GM23338 (cell line): ENCODE results near the gene IL26. TPM values are rescaled to one million over a fixed set of nuclear protein-coding genes. Genes with fewer than 3 reads are reported as not detected.

Experiments
- ATAC-seq: fragments of 200-7000 bp; cut with Tn5 transposase; 3 replicates; pipeline ENCODE4 v1.9.1; 2020
- DNase-seq: peaks from one replicate; pipeline ENCODE4 v3.0.0-alpha.2; 2015; ENCODE audit warnings: low spot score
- H2AFZ ChIP-seq: fragments of 200-600 bp; sonication (generic); 2 replicates; pipeline ENCODE4 v1.8.0; 2016; ENCODE audit warnings: antibody characterized with exemption, mild to moderate bottlenecking, moderate library complexity
- H3F3A ChIP-seq: fragments of 200-600 bp; sonication (generic); replicated peaks from 2 replicates; pipeline ENCODE4 v1.8.0; 2017; ENCODE audit warnings: antibody characterized with exemption, mixed run types, low read depth
- H3K27ac ChIP-seq: fragments of 200-600 bp; sonication (generic); 2 replicates; pipeline ENCODE4 v1.6.1; 2016; ENCODE audit warnings: low read depth
- H3K27me3 ChIP-seq: fragments of 200-600 bp; sonication (generic); 2 replicates; pipeline ENCODE4 v1.8.0; 2016; ENCODE audit warnings: mild to moderate bottlenecking, mixed run types, moderate library complexity; ENCODE audit not compliant: insufficient read depth
- H3K36me3 ChIP-seq: fragments of 200-600 bp; sonication (generic); 2 replicates; pipeline ENCODE4 v1.8.0; 2016; ENCODE audit warnings: mild to moderate bottlenecking; ENCODE audit not compliant: insufficient read depth
- H3K4me1 ChIP-seq: fragments of 200-600 bp; sonication (generic); 2 replicates; pipeline ENCODE4 v1.8.0; 2016; ENCODE audit warnings: mild to moderate bottlenecking, moderate library complexity; ENCODE audit not compliant: insufficient read depth
- H3K4me2 ChIP-seq: fragments of 200-600 bp; sonication (generic); 2 replicates; pipeline ENCODE4 v1.7.1; 2017; ENCODE audit warnings: mixed run types
- H3K4me3 ChIP-seq: fragments of 200-600 bp; sonication (generic); 2 replicates; pipeline ENCODE4 v1.6.1; 2016; ENCODE audit warnings: mixed run types
- H3K79me2 ChIP-seq: fragments of 200-600 bp; sonication (generic); replicated peaks from 2 replicates; pipeline ENCODE4 v1.8.0; 2017; ENCODE audit warnings: mild to moderate bottlenecking; ENCODE audit not compliant: insufficient read depth
- H3K9me2 ChIP-seq: fragments of 200-600 bp; sonication (generic); 2 replicates; pipeline ENCODE4 v1.8.0; 2017; ENCODE audit not compliant: insufficient read depth
- H4K20me1 ChIP-seq: fragments of 200-600 bp; sonication (generic); replicated peaks from 2 replicates; pipeline ENCODE4 v1.8.0; 2017; ENCODE audit warnings: mild to moderate bottlenecking; ENCODE audit not compliant: insufficient read depth
- H3K27ac Mint-ChIP-seq: 2 replicates; pipeline ENCODE4 v1.8.0; 2020; ENCODE audit warnings: inconsistent platforms, mild to moderate bottlenecking, moderate library complexity, mixed read lengths
- H3K27me3 Mint-ChIP-seq: 3 replicates; pipeline ENCODE4 v1.8.0; 2022; ENCODE audit warnings: low read depth, mild to moderate bottlenecking, moderate library complexity, mixed read lengths, inconsistent platforms; ENCODE audit not compliant: insufficient read depth, poor library complexity
- H3K36me3 Mint-ChIP-seq: 3 replicates; pipeline ENCODE4 v1.8.0; 2021; ENCODE audit warnings: low read depth, mild to moderate bottlenecking, inconsistent platforms, moderate library complexity, mixed read lengths
- H3K4me1 Mint-ChIP-seq: 3 replicates; pipeline ENCODE4 v1.8.0; 2020; ENCODE audit warnings: mild to moderate bottlenecking, inconsistent platforms, mixed read lengths
- H3K4me3 Mint-ChIP-seq: 3 replicates; pipeline ENCODE4 v1.8.0; 2021; ENCODE audit warnings: moderate library complexity, mild to moderate bottlenecking, inconsistent platforms, mixed read lengths
- H3K9me3 Mint-ChIP-seq: 3 replicates; pipeline ENCODE4 v1.8.0; 2020; ENCODE audit warnings: moderate library complexity, mild to moderate bottlenecking, inconsistent platforms, mixed read lengths
- EZH2 ChIP-seq: fragments of 200-600 bp; sonication (generic); IDR thresholded peaks from one replicate; pipeline ENCODE4 v1.8.0; 2017; ENCODE audit warnings: antibody characterized with exemption, mild to moderate bottlenecking, low read depth; ENCODE audit not compliant: unreplicated experiment
- EZH2phosphoT487 ChIP-seq: fragments of 200-600 bp; sonication (generic); IDR thresholded peaks from one replicate; pipeline ENCODE4 v1.8.1; 2018; ENCODE audit warnings: antibody characterized with exemption; ENCODE audit not compliant: unreplicated experiment
- JUNB ChIP-seq: IDR thresholded peaks from one replicate; pipeline ENCODE4 v1.6.1; 2016; ENCODE audit warnings: antibody characterized with exemption; ENCODE audit not compliant: unreplicated experiment
- POLR2AphosphoS5 ChIP-seq: IDR thresholded peaks from 2 replicates; pipeline ENCODE4 v1.6.1; 2016; ENCODE audit warnings: antibody characterized with exemption, low read depth
- REST ChIP-seq: IDR thresholded peaks from one replicate; pipeline ENCODE4 v1.6.1; 2018; ENCODE audit warnings: antibody characterized with exemption; ENCODE audit not compliant: unreplicated experiment
- STAT1 ChIP-seq: IDR thresholded peaks from one replicate; pipeline ENCODE4 v1.6.1; 2016; ENCODE audit warnings: antibody characterized with exemption; ENCODE audit not compliant: unreplicated experiment
- ZNF331 ChIP-seq: fragments of 250-450 bp; sonication (Bioruptor Pico); IDR thresholded peaks from 2 replicates; pipeline ENCODE4 v1.5.0; 2020; ENCODE audit warnings: low read depth, mild to moderate bottlenecking, moderate library complexity
- ZNF462 ChIP-seq: fragments of 250-450 bp; sonication (Bioruptor Pico); IDR thresholded peaks from 2 replicates; pipeline ENCODE4 v1.5.0; 2020; ENCODE audit warnings: mild to moderate bottlenecking, moderate library complexity
- polyA plus RNA-seq: library from polyadenylated mRNA; unstranded; fragments of >200 nt; fragmentation: Nextera tagmentation; extraction: Ambion mirVana; gene quantifications from 2 replicates; pipeline ENCODE4 v1.2.1, GENCODE V29; 2016
- total RNA-seq: library from RNA; depleted of rRNA; stranded (reverse); fragments of >200 nt; shearing (Covaris generic); gene quantifications from 2 replicates; pipeline ENCODE4 v1.2.3, GENCODE V29; 2014
- TF ChIP-seq, protein P1 (sequence below), 2 experiments: fragments of 200-600 bp in 1 of 2; sonication (generic) in 1 of 2; conservative IDR thresholded peaks; 2 replicates each; pipeline versions ENCODE4 v1.5.1 to v1.6.1; 2016 to 2017; ENCODE audit warnings: antibody characterized with exemption in 2 of 2, low read depth in 2 of 2, mild to moderate bottlenecking in 2 of 2, moderate library complexity in 1 of 2

The IL26 gene
- total and polyA plus RNA-seq, 2 experiments from 2014 or later = not detected

- TF ChIP-seq STAT1 = no peak
- TF ChIP-seq ZNF331 = no peak
- no peak for TF ChIP-seq JUNB
- TF ChIP-seq, protein P1, sequence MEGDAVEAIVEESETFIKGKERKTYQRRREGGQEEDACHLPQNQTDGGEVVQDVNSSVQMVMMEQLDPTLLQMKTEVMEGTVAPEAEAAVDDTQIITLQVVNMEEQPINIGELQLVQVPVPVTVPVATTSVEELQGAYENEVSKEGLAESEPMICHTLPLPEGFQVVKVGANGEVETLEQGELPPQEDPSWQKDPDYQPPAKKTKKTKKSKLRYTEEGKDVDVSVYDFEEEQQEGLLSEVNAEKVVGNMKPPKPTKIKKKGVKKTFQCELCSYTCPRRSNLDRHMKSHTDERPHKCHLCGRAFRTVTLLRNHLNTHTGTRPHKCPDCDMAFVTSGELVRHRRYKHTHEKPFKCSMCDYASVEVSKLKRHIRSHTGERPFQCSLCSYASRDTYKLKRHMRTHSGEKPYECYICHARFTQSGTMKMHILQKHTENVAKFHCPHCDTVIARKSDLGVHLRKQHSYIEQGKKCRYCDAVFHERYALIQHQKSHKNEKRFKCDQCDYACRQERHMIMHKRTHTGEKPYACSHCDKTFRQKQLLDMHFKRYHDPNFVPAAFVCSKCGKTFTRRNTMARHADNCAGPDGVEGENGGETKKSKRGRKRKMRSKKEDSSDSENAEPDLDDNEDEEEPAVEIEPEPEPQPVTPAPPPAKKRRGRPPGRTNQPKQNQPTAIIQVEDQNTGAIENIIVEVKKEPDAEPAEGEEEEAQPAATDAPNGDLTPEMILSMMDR (conservative IDR thresholded peaks at IDR 0.05; ENCODE audit: low read depth in 2 of 2) = no peak
- no peak for TF ChIP-seq EZH2phosphoT487
- no peak for TF ChIP-seq EZH2
- TF ChIP-seq POLR2AphosphoS5 = no peak
- no peak for TF ChIP-seq REST
Observed at GRCh38 chr12:68169213-68169889, 56.3 kb downstream of the IL26 start (continued).

GRCh38 chr12:68166317-68166831 lies 59.2 kb downstream of the IL26 start:
- Histone ChIP-seq H3F3A (no peaks in the 10 kb centered on the region), H3K27ac (no peak overlapping the region), H3K27me3 (no peaks in the 10 kb centered on the region), H3K4me3 (no peak overlapping the region), H3K9me2 (no peaks in the 10 kb centered on the region; the same call in 1 of the 2 replicates), H2AFZ (no peak overlapping the region), H3K36me3 (no peaks in the 10 kb centered on the region), H4K20me1 (no peaks in the 10 kb centered on the region), H3K79me2 (no peaks in the 10 kb centered on the region), H3K4me1 (no peaks in the 10 kb centered on the region), H3K4me2 (no peak overlapping the region)
- Mint-ChIP-seq H3K27ac (no peak overlapping the region), H3K4me1 (no peaks in the 10 kb centered on the region), H3K27me3 (no peaks in the 10 kb centered on the region), H3K4me3 (no peak overlapping the region), H3K9me3 (no peaks in the 10 kb centered on the region), H3K36me3 (no peaks in the 10 kb centered on the region)
- no peak for ATAC-seq
- no peak for TF ChIP-seq ZNF462
- DNase-seq = no peak
